Panc1 (cell line): ENCODE measurements around the gene OTOGL. TPM values are rescaled to one million over a fixed set of nuclear protein-coding genes. Genes with fewer than 3 reads are reported as not detected.

ENCODE experiments used
- ATAC-seq: fragments of 200-7000 bp; cut with Tn5 transposase; 2 replicates; pipeline ENCODE4 v1.9.1; 2020; ENCODE audit warnings: mild to moderate bottlenecking, moderate library complexity
- BruUV-seq: library from RNA; stranded (reverse); fragments of 400-500 nt; replicated peaks from 2 replicates; lab custom pipeline; 2021; lab: Mats Ljungman, UMichigan
- CTCF ChIA-PET: fragments of 300-600 bp; sonication (Branson Sonifier 250); formaldehyde crosslinking; loops from one replicate; lab custom pipeline; 2022; ENCODE audit warnings: antibody characterized with exemption; lab: Charles Lee
- POLR2A ChIA-PET: fragments of 300-600 bp; sonication (Branson Sonifier 250); formaldehyde crosslinking; loops from one replicate; lab custom pipeline; 2022; ENCODE audit warnings: antibody characterized with exemption; lab: Charles Lee
- DNase-seq: peaks from one replicate; pipeline ENCODE4 v3.0.0-alpha.2; 2010; ENCODE audit warnings: low read depth, low spot score
- H3K27ac ChIP-seq: 2 replicates; pipeline ENCODE4 v1.5.1; 2011; ENCODE audit warnings: mild to moderate bottlenecking, low read length, inconsistent platforms
- H3K27me3 ChIP-seq: fragments of 200-500 bp; sonication (Bioruptor generic); 2 replicates; pipeline ENCODE4 v1.6.0; 2014; ENCODE audit warnings: low read length, inconsistent platforms; ENCODE audit not compliant: control insufficient read depth, insufficient read depth
- H3K36me3 ChIP-seq: fragments of 200-500 bp; sonication (Bioruptor generic); 2 replicates; pipeline ENCODE4 v1.5.1; 2014; ENCODE audit warnings: inconsistent platforms, mild to moderate bottlenecking, low read length, moderate library complexity; ENCODE audit not compliant: control insufficient read depth, insufficient read depth
- H3K4me1 ChIP-seq: 2 replicates; pipeline ENCODE4 v1.5.1; 2011; ENCODE audit warnings: inconsistent platforms, mild to moderate bottlenecking, low read length, moderate library complexity; ENCODE audit not compliant: control insufficient read depth, insufficient read depth
- H3K4me3 ChIP-seq, 2 experiments: 2 replicates each; pipeline ENCODE4 v1.5.1; 2011 to 2012; ENCODE audit warnings: low read depth in 2 of 2, low read length in 2 of 2, mild to moderate bottlenecking in 2 of 2, inconsistent platforms in 1 of 2, moderate library complexity in 1 of 2
- H3K9me3 ChIP-seq: fragments of 200-500 bp; sonication (Bioruptor generic); 2 replicates; pipeline ENCODE4 v1.5.1; 2014; ENCODE audit warnings: low read depth, mild to moderate bottlenecking, inconsistent platforms, low read length, moderate library complexity; ENCODE audit not compliant: control insufficient read depth, insufficient read depth
- POLR2AphosphoS5 ChIP-seq: IDR thresholded peaks from 2 replicates; pipeline ENCODE4 v1.6.1; 2012; ENCODE audit warnings: mild to moderate bottlenecking, low read depth, low read length, moderate library complexity
- REST ChIP-seq, 2 experiments: IDR thresholded peaks; 2 replicates each; pipeline ENCODE4 v1.6.1; 2011 to 2012; ENCODE audit warnings: low read depth in 2 of 2, control low read depth in 1 of 2, low read length in 1 of 2, mild to moderate bottlenecking in 1 of 2, moderate library complexity in 1 of 2; ENCODE audit not compliant: insufficient read depth in 1 of 2
- SIN3A ChIP-seq: IDR thresholded peaks from 2 replicates; pipeline ENCODE4 v1.6.1; 2012; ENCODE audit warnings: low read depth, mild to moderate bottlenecking, low read length, moderate library complexity, borderline replicate concordance; ENCODE audit not compliant: insufficient read depth
- TCF7L2 ChIP-seq: IDR thresholded peaks from 2 replicates; pipeline ENCODE4 v1.6.1; 2011; ENCODE audit warnings: mild to moderate bottlenecking, low read depth, low read length, inconsistent platforms
- in situ Hi-C: cut with HindIII; loops from 2 replicates; pipeline ENCODE4 v1.10.0; 2016; ENCODE audit warnings: low sequenced_read_pairs, low pct_unique_long_range_greater_than_20kb
- intact Hi-C: fragments of 100-400 bp; cut with micrococcal nuclease; formaldehyde crosslinking; loops from one replicate; pipeline ENCODE4 v1.10.0; 2022; ENCODE audit not compliant: unreplicated experiment
- total RNA-seq: library from RNA; stranded (reverse); gene quantifications from one replicate; pipeline ENCODE4 v1.2.1, GENCODE V29; 2021; ENCODE audit not compliant: unreplicated experiment
- TF ChIP-seq, protein P1 (sequence below): fragments of 450-650 bp; IDR thresholded peaks from 2 replicates; pipeline ENCODE4 v1.5.1; 2017; ENCODE audit warnings: mild to moderate bottlenecking

OTOGL gene
- total RNA-seq, 1 experiment from 2014 or later = not detected

DNA sequence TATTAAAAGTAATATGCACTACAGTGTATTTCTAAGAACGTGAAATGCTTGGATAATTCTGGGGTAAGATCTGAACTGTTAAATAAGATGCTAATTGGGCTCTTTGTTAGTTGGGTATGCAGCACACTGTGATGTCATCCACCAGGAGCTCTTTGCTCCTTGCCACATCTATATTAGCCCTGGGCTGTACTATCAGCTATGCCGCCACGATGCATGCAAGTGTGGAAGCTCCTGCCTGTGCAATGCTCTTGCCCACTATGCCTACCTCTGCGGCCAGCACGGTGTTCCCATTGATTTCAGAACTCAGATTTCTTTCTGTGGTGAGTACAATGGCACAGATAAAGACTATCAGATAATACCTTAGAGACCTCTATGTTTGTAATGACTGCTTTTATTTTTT lies 165.6 kb downstream of the OTOGL start:
- no peak overlapping the region for H3K27ac ChIP-seq

DNA sequence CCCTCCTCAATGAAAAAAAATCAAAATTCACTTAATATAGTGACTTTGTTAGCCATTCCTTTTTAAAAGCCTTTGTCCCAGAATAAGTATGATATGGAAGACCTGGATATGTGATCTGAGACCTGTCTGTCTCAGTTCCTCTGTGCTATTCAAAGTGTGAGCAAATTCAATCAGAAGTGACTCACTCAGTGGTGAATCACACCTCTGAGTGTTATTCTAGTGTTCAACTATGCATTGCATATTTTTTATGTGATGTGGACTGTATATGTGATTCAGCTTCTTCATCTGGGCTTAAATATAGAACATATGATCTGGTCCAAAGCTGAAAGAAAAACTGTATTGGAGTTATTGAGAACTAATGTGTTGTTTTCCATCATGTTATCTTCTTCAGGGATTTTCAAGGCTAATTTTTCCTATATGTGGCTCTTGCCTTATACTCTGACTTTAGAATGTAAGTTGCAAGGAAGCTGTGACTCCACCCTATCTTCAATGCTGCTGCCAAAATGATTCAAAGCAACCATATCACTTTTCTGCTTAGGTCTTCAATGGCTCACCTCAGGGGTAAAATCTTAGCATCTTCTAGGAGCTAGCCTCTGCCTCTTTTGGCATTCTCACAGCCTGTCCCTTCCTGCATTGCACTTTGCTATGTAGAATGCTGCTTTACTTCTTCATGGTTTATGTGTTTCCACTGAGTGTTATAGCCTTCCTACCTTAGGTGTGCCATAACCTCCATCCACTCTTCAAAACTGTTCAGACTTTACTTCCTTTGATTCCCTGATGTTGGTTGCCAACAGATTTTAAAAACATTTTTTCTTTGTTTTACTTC lies 169.8 kb downstream of the OTOGL start:
- no peak overlapping the region for H3K4me3 ChIP-seq
- ChIA-PET POLR2A (no interaction called here), CTCF (interaction anchor here (0.7 to 1.9 kb wide), 3 partner anchors 74 to 1566 kb away, joined by 4 to 13 read pairs (median 5); no protein-coding TSS in a partner anchor)
- intact Hi-C loops (loop anchor here (1.0 to 10.0 kb wide), 2 partner anchors 74 to 864 kb away; no protein-coding TSS in a partner anchor), in situ Hi-C loops (no loop called here)
- TF ChIP-seq SIN3A (no peak), REST (IDR thresholded peaks at IDR 0.05; ENCODE audit: insufficient read depth in 1 of 2, low read depth in 2 of 2, low read length in 1 of 2) (no peak), POLR2AphosphoS5 (no peak), TCF7L2 (no peak)
- TF ChIP-seq, protein P1, sequence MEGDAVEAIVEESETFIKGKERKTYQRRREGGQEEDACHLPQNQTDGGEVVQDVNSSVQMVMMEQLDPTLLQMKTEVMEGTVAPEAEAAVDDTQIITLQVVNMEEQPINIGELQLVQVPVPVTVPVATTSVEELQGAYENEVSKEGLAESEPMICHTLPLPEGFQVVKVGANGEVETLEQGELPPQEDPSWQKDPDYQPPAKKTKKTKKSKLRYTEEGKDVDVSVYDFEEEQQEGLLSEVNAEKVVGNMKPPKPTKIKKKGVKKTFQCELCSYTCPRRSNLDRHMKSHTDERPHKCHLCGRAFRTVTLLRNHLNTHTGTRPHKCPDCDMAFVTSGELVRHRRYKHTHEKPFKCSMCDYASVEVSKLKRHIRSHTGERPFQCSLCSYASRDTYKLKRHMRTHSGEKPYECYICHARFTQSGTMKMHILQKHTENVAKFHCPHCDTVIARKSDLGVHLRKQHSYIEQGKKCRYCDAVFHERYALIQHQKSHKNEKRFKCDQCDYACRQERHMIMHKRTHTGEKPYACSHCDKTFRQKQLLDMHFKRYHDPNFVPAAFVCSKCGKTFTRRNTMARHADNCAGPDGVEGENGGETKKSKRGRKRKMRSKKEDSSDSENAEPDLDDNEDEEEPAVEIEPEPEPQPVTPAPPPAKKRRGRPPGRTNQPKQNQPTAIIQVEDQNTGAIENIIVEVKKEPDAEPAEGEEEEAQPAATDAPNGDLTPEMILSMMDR = no peak
- H3K27me3 ChIP-seq = no peaks in the 10 kb centered on the region
- BruUV-seq = no TSS peak
- no peaks in the 10 kb centered on the region for H3K36me3 ChIP-seq
- H3K27ac ChIP-seq = no peak overlapping the region
- H3K9me3 ChIP-seq = no peaks in the 10 kb centered on the region
- 0 out of 2 replicates have a peak, but pooled peaks cover 2% of the 10 kb centered on the region for H3K4me1 ChIP-seq
- peak; percentile 97 for ATAC-seq
- peak; percentile 75 for DNase-seq

More for the DNA sequence above, 165.6 kb downstream of the OTOGL start:
- H3K4me3 ChIP-seq = no peak overlapping the region
- H3K36me3 ChIP-seq = no peaks in the 10 kb centered on the region
- intact Hi-C loops (loop anchor here (10.0 kb wide), 1 partner anchor 860 kb away; no protein-coding TSS in a partner anchor), in situ Hi-C loops (no loop called here)
- POLR2A ChIA-PET = no interaction called here
- DNase-seq = no peak
- CTCF ChIA-PET = no interaction called here
- 0 out of 2 replicates have a peak, but pooled peaks cover 2% of the 10 kb centered on the region for H3K4me1 ChIP-seq
- no peaks in the 10 kb centered on the region for H3K9me3 ChIP-seq
- no peak for ATAC-seq
- H3K27me3 ChIP-seq = no peaks in the 10 kb centered on the region
- no peak for TF ChIP-seq SIN3A
- TF ChIP-seq, protein P1 = no peak
- TF ChIP-seq TCF7L2 = no peak
- TF ChIP-seq REST (IDR thresholded peaks at IDR 0.05; ENCODE audit: insufficient read depth in 1 of 2, low read depth in 2 of 2, low read length in 1 of 2) = no peak
- BruUV-seq = no TSS peak
